Thyroid gland (tissue), 4 donors: ENCODE results near the gene CNMD. TPM values are rescaled to one million over a fixed set of nuclear protein-coding genes. Genes with fewer than 3 reads are reported as not detected.
"Not testable (repeated sequence)": the region's sequence is repeated elsewhere in the genome, so short reads cannot be mapped to it uniquely, and the experiment has no call there.

ENCODE experiments used
- DNase-seq, 2 donors: peaks; one replicate each; pipeline ENCODE4 v3.0.0-alpha.2; 2019
- H3K27ac ChIP-seq, 3 donors: fragments of 200-600 bp; sonication (generic); 1 replicate in 2 of 3; 2 replicates in 1 of 3; pipeline ENCODE4 v1.5.1; 2016 to 2019; ENCODE audit warnings: mild to moderate bottlenecking in 1 of 3, moderate library complexity in 1 of 3
- H3K27me3 ChIP-seq: fragments of 200-600 bp; sonication (generic); one replicate; pipeline ENCODE4 v1.5.1; 2019
- H3K36me3 ChIP-seq, 2 donors: fragments of 200-600 bp; sonication (generic); one replicate each; pipeline ENCODE4 v1.5.1; 2016 to 2019
- H3K4me1 ChIP-seq, 2 donors: fragments of 200-600 bp; sonication (generic); one replicate each; pipeline ENCODE4 v1.5.1; 2017 to 2019
- H3K4me3 ChIP-seq, 3 donors: fragments of 200-600 bp; sonication (generic); replicated peaks in 1 of 3; 1 replicate in 2 of 3; 2 replicates in 1 of 3; pipeline ENCODE4 v1.5.1; 2016; ENCODE audit warnings: mild to moderate bottlenecking in 1 of 3
- H3K9me3 ChIP-seq: fragments of 200-600 bp; sonication (generic); one replicate; pipeline ENCODE4 v1.5.1; 2017
- CTCF ChIP-seq, 6 experiments: fragments of 200-600 bp in 3 of 6; fragments of 450-650 bp in 3 of 6; sonication (generic) in 3 of 6; IDR thresholded peaks; one replicate each; pipeline ENCODE4 v1.5.1; 2016 to 2019; ENCODE audit warnings: antibody characterized with exemption in 6 of 6, mild to moderate bottlenecking in 2 of 6, inconsistent platforms in 1 of 6, moderate library complexity in 1 of 6
- POLR2A ChIP-seq, 2 donors: fragments of 450-650 bp; IDR thresholded peaks; one replicate each; pipeline ENCODE4 v1.6.1; 2017; ENCODE audit warnings: antibody characterized with exemption in 2 of 2, mild to moderate bottlenecking in 2 of 2, moderate library complexity in 1 of 2
- WGBS, 2 donors: methylation state at CpG; one replicate each; pipeline ENCODE4 v1.1.5; 2017; 5-methylcytosine and 5-hydroxymethylcytosine counted together
- intact Hi-C: fragments of 100-400 bp; cut with DNase I; formaldehyde crosslinking; loops from one replicate; pipeline ENCODE4 v1.15.1; 2023
- total RNA-seq, 4 donors: library from RNA; depleted of rRNA; stranded (reverse); fragments of >200 nt; gene quantifications; one replicate each; pipeline ENCODE4 v1.2.3, GENCODE V29; 2016

The CNMD gene
- total RNA-seq, 4 donors from 2014 or later: 0.40 to 2.5 (median 0.85) TPM

- H3K27ac ChIP-seq: no peak overlapping the region
- no peaks in the 10 kb centered on the region for H3K36me3 ChIP-seq
- intact Hi-C loops: no loop called here
- TF ChIP-seq POLR2A (IDR thresholded peaks at IDR 0.05) (no peak), CTCF (IDR thresholded peaks at IDR 0.05) (no peak)
- DNase-seq: no peak
- H3K4me1 ChIP-seq: no peaks in the 10 kb centered on the region
- H3K4me3 ChIP-seq: no peak overlapping the region
- H3K27me3 ChIP-seq: no peaks in the 10 kb centered on the region
- 90 to 91% methylated on average over 2 of the region's 2 CpGs for WGBS, 2 donors
- H3K9me3 ChIP-seq: no peaks in the 10 kb centered on the region
Observed at GRCh38 chr13:52726258-52726657, 13.4 kb downstream of the CNMD start.

- intact Hi-C loops: no loop called here
- Histone ChIP-seq H3K4me3 (no peak overlapping the region), H3K9me3 (no peaks in the 10 kb centered on the region), H3K27ac (no peak overlapping the region), H3K27me3 (no peaks in the 10 kb centered on the region), H3K4me1 (no peaks in the 10 kb centered on the region), H3K36me3 (no peaks in the 10 kb centered on the region)
- WGBS, 2 donors: 78 to 83% methylated on average over 1 of the region's 1 CpG
- DNase-seq: no peak
- TF ChIP-seq CTCF (IDR thresholded peaks at IDR 0.05): no peak
- no peak for TF ChIP-seq POLR2A (IDR thresholded peaks at IDR 0.05)
Observed at GRCh38 chr13:52725302-52725701, 14.3 kb downstream of the CNMD start.

GRCh38 chr13:52723181-52723580 is 16.4 kb downstream of the CNMD start:
- no peak overlapping the region for H3K27ac ChIP-seq
- WGBS, 2 donors: 84 to 88% methylated on average over 4 of the region's 4 CpGs
- no peaks in the 10 kb centered on the region for H3K4me1 ChIP-seq
- no peak for TF ChIP-seq POLR2A (IDR thresholded peaks at IDR 0.05)
- TF ChIP-seq CTCF (IDR thresholded peaks at IDR 0.05): no peak
- H3K36me3 ChIP-seq: no peaks in the 10 kb centered on the region
- H3K27me3 ChIP-seq: no peaks in the 10 kb centered on the region
- H3K4me3 ChIP-seq: no peak overlapping the region
- intact Hi-C loops: no loop called here
- no peak for DNase-seq
- no peaks in the 10 kb centered on the region for H3K9me3 ChIP-seq

GRCh38 chr13:52721356-52721755 is 18.3 kb downstream of the CNMD start:
- H3K9me3 ChIP-seq, H3K36me3 ChIP-seq, H3K27ac ChIP-seq, intact Hi-C loops, H3K27me3 ChIP-seq, DNase-seq, H3K4me3 ChIP-seq, H3K4me1 ChIP-seq: not testable (repeated sequence)
- 99 to 100% methylated on average over 2 of the region's 2 CpGs for WGBS, 2 donors

GRCh38 chr13:52720904-52721303 is 18.7 kb downstream of the CNMD start:
- H3K27me3 ChIP-seq, H3K9me3 ChIP-seq, H3K27ac ChIP-seq, H3K4me1 ChIP-seq, H3K4me3 ChIP-seq, H3K36me3 ChIP-seq, intact Hi-C loops: not testable (repeated sequence)
- peak; percentile 6 to 35 for DNase-seq
- 50 to 67% methylated on average over 1 to 7 of the region's 7 CpGs for WGBS, 2 donors

GRCh38 chr13:52713894-52714293 is 25.7 kb downstream of the CNMD start:
- H3K4me3 ChIP-seq: no peak overlapping the region
- no peaks in the 10 kb centered on the region for H3K9me3 ChIP-seq
- no peak for DNase-seq
- 56 to 72% methylated on average over 3 of the region's 3 CpGs for whole genome bisulfite sequencing, 2 donors
- no peak overlapping the region for H3K27ac ChIP-seq
- H3K27me3 ChIP-seq: no peaks in the 10 kb centered on the region
- no peaks in the 10 kb centered on the region for H3K36me3 ChIP-seq
- H3K4me1 ChIP-seq: no peaks in the 10 kb centered on the region
- TF ChIP-seq CTCF (IDR thresholded peaks at IDR 0.05) (no peak), POLR2A (IDR thresholded peaks at IDR 0.05) (no peak)
- intact Hi-C loops: no loop called here
